Measurements from ENCODE around the gene ZNF639. TPM values are rescaled to one million over a fixed set of nuclear protein-coding genes. Genes with fewer than 3 reads are reported as not detected.

ZNF639 gene
- polyA plus RNA-seq, 1 experiment = 21.3 TPM

DNA sequence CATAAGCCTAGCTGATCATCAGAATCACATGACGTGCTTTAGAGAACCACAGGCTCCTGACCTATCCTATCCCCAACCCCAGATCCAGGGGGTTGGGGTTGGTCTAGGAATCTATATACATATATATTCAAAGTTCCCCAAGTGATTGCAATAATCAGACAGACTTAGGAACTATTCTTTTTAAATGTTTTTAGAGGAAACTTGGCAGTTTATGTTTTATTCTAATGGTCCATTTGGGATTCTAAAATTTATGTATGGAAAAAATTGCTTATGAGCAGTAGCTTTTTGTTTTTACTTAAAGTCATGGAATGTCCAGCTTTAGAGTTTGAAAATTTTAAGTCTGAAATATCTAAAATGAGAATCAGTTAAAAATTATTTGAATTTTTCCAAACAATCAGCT lies 46.8 kb downstream of the ZNF639 start:
- Histone ChIP-seq H3K27me3 (ENCODE audit: control insufficient read depth, insufficient read depth, low read length) (no peaks in the 10 kb centered on the region), H3K4me3 (ENCODE audit: low read depth, low read length) (no peak overlapping the region), H3K9me3 (ENCODE audit: control insufficient read depth, insufficient read depth, low read length) (no peaks in the 10 kb centered on the region), H3K27ac (ENCODE audit: low read depth, low read length) (no peak overlapping the region)
- ChIA-PET CTCF (interaction anchor here (0.7 kb wide), 1 partner anchor 577 kb away, joined by 3 read pairs; no protein-coding TSS in a partner anchor), POLR2A (interaction anchor here (0.6 kb wide), 1 partner anchor 11 kb away, joined by 3 read pairs; no protein-coding TSS in a partner anchor)
- DNase-seq (ENCODE audit: low read depth, low spot score) = no peak
- no peak for TF ChIP-seq CTCF (IDR thresholded peaks at IDR 0.05; ENCODE audit: low read depth, low read length)

- CTCF ChIA-PET = interaction anchor here (0.6 to 1.2 kb wide), 2 partner anchors 12 to 359 kb away, joined by 3 to 5 read pairs; no protein-coding TSS in a partner anchor
- POLR2A ChIA-PET = no interaction called here
Measured at GRCh38 chr3:179373938-179374337, 51.1 kb downstream of the ZNF639 start.

GRCh38 chr3:179375091-179375999 lies 52.5 kb downstream of the ZNF639 start:
- no peak overlapping the region for H3K27ac ChIP-seq (ENCODE audit: low read depth, low read length)
- POLR2A ChIA-PET = no interaction called here
- no peak for TF ChIP-seq CTCF (IDR thresholded peaks at IDR 0.05; ENCODE audit: low read depth, low read length)
- H3K27me3 ChIP-seq (ENCODE audit: control insufficient read depth, insufficient read depth, low read length) = no peaks in the 10 kb centered on the region
- DNase-seq (ENCODE audit: low read depth, low spot score) = no peak
- H3K4me3 ChIP-seq (ENCODE audit: low read depth, low read length) = no peak overlapping the region
- no peaks in the 10 kb centered on the region for H3K9me3 ChIP-seq (ENCODE audit: control insufficient read depth, insufficient read depth, low read length)
- CTCF ChIA-PET = interaction anchor here (1.2 kb wide), 1 partner anchor 360 kb away, joined by 5 read pairs; no protein-coding TSS in a partner anchor

More at GRCh38 chr3:179373938-179374337, 51.1 kb downstream of the ZNF639 start:
- TF ChIP-seq CTCF (IDR thresholded peaks at IDR 0.05; ENCODE audit: low read depth, low read length) = 0 out of 2 replicates have a peak, but pooled peaks have one; percentile 4
- Histone ChIP-seq H3K27me3 (ENCODE audit: control insufficient read depth, insufficient read depth, low read length) (no peaks in the 10 kb centered on the region), H3K9me3 (ENCODE audit: control insufficient read depth, insufficient read depth, low read length) (no peaks in the 10 kb centered on the region), H3K27ac (ENCODE audit: low read depth, low read length) (no peak overlapping the region), H3K4me3 (ENCODE audit: low read depth, low read length) (no peak overlapping the region)
- DNase-seq (ENCODE audit: low read depth, low spot score) = no peak

- ChIA-PET POLR2A (no interaction called here), CTCF (no interaction called here)
- no peak for TF ChIP-seq CTCF (IDR thresholded peaks at IDR 0.05; ENCODE audit: low read depth, low read length)
- H3K4me3 ChIP-seq (ENCODE audit: low read depth, low read length) = no peak overlapping the region
- no peaks in the 10 kb centered on the region for H3K9me3 ChIP-seq (ENCODE audit: control insufficient read depth, insufficient read depth, low read length)
- no peak overlapping the region for H3K27ac ChIP-seq (ENCODE audit: low read depth, low read length)
- H3K27me3 ChIP-seq (ENCODE audit: control insufficient read depth, insufficient read depth, low read length) = no peaks in the 10 kb centered on the region
- no peak for DNase-seq (ENCODE audit: low read depth, low spot score)
Measured at GRCh38 chr3:179376474-179376873, 53.6 kb downstream of the ZNF639 start.

Other genes with a start within 250 kb of the ZNF639 start
- 13.9 and 21.4 TPM in 2 replicates for gene PIK3CA, start 174.7 kb upstream of the ZNF639 start, polyA plus RNA-seq (2011; rRNA removed)
- gene KCNMB3, start 71.9 kb upstream of the ZNF639 start, polyA plus RNA-seq (2011; rRNA removed) = 0.65 and 0.89 TPM in 2 replicates
- 39.2 and 63.0 TPM in 2 replicates for gene MFN1, start 24.7 kb downstream of the ZNF639 start, polyA plus RNA-seq (2011; rRNA removed)
- 71.6 and 88.5 TPM in 2 replicates for gene GNB4, start 128.4 kb downstream of the ZNF639 start, polyA plus RNA-seq (2011; rRNA removed)
- gene ACTL6A, start 239.9 kb downstream of the ZNF639 start, polyA plus RNA-seq (2011; rRNA removed) = 55.3 and 67.5 TPM in 2 replicates